GM21381 (cell line): ENCODE measurements around the gene NOS3.

ENCODE experiments used
- ATAC-seq: cut with Tn5 transposase; IDR thresholded peaks from one replicate; pipeline ENCODE4 v1.9.1; 2021; ENCODE audit warnings: mild to moderate bottlenecking, moderate library complexity; ENCODE audit not compliant: unreplicated experiment

The NOS3 gene

DNA sequence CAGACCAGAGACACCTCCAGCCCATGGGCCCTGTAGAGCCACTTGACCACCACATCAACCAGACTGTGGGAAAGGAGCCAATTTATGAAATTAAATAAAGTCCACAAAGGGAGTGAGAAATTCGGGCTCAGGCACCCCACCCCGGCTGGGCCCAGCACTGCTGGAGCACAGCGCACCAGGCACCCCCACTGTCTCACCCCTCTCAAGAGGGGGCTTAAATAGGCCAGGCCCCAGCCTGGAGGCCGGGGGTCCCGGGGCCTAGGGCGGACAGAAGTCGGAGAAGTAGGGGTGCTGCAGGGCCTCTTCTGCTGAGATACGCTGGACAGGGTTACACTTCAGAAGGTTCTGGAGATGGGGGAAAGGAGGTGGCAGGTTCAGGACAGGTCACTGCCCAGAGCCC lies 62.9 kb downstream of the NOS3 start:
- ATAC-seq: no peak

DNA sequence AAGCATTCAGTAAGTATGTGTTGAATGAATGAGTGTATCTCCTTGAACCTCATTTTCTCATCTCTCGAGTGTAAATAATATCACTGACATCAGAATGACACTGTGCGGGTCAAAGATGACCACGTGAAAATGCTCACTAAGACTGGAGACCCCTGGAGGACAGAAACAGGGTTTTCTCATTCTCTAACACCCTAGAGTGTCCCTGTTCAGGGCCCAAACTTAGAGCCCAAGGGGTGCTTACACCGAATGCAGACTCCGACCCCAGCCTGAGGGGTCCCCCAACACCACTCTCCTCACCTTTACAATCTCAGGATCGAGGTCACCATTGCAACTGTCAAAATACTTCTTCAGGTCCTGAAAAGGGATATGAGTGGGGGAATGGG lies 65.5 kb downstream of the NOS3 start:
- ATAC-seq: no peak

DNA sequence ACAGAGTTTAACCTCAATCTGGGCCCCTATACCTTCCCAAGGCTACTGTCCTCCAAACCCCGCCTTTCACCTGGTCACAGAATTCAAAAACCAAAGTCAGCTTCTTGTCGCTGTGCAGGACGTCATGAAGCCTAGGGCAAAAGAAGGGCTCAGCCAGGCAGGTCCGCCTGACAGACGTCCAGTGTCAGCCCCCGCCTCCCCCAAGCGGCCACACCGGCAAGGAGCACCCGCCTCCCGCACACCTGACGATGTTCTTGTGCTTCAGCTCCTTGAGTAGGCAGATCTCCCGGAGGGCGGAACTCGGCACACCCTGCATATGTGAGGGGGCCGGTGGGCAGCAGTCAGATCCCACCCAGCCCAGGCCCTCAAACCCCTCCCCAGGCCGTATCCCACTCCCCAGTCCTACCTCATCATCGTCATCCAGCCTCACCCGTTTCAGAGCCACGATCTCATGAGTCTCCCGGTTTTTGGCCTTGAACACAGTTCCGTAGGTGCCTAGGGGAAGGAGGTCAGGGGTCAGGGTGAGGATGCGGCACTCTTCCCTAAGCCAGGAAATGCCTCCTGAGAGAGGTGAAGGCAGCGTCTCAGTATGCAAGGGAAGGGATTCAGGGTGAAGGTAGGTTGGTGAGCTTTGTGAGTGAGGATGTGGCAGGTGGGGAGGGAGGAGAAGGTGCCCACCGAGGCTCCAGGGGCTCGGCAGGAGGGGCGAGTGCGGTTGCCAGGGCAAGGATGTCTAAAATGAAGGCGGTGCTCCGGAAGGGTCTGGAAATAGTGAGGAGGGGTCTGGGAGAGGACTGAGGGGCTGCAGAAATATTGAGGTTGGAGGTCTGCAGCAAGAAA lies 66.1 kb downstream of the NOS3 start:
- no peak for ATAC-seq

DNA sequence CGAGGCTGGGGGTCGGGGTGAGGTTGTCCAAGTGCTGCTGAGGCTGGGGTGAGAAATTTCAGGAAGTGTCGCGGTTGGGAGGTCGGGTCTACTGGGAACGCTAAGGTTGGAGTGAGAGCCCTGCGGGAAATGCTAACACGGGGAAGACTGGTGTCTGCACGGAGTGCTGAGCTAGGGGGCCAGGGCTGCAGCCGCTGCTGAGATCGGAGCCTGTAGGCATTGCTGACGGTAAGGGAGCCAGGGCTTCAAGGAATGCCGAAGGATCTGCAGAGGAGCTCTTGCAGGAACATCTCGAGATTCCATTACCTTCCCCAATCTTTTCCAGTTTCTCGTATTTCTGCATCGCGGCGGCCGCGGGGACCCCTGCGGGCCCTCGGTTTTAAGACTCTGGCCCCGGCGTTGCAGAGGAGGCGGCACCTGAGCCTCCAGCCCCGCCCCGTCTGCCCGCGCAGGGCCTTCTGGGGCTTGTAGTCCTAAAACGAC lies 66.7 kb downstream of the NOS3 start, which contains the start of gene CDK5:
TSS of gene CDK5 (minus strand) at position 392 of the 483 bp plus-strand sequence. CDS start at position 343, 49 bp downstream.
- ATAC-seq: peak; percentile 7

DNA sequence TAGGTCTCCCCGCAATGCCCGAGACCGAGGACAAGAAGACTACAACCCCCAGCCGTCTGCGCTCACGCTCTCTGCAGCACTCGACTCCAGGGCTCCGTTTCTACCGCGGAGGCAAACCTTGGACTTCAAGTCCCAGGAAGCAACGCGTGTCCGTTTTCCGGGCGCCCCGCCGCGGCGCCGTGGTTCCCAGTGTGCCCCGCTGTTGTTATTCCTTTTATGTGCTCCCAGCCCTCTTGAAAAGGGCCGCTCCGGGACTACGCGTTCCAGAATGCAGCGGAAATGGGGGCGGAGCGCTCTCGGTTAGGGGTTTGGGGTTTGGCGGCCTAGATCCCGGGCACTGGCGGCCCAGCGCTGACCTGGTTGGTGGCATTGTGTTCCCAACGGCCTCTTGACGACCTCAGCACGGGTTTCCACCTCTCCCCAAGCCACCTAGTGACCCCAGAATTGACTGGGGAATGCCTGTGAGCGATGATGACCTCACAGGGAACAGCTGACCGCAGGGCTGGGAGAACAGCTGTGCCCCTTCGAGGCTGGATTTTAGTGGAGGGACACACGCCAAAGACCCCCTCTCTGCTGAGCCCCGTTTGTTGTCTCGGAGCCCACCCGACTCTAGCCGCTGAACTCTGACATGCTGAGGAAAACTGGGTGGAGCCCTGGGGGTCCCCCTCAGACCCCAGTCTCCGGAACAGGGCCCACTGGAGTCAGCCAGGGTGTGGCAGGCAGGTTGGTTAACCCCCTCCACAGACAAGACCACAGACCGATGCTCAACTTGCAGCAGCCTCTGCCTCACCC lies 67.4 kb downstream of the NOS3 start:
- peak; percentile 82 for ATAC-seq

DNA sequence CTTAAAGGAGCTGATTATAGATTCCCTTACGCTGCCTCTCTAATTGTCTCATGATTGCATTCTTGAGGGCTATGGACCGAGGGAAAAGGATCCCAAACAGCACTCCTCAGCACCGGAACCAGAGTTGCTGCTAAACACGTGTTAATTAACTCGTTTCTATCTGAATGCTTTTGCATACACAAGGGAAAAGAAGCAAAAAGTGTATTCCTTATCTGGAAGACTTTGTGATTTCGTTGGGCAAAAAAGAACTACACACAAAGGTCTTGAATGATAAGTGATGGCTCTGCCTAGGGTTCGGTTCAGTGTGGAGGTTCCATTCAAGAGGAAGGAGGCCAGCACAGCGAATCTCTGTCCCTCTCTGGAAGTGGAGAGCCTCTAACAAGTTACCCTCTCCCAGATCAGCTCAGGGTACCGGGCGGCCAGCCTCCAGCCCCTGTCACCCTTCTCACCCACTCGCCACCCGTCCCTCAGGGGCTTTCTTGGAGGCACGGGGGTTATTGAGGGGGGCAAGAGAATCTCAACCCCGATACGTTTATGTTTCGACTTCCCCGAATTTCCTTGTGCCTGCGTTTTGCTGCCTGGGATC lies 68.1 kb downstream of the NOS3 start:
- no peak for ATAC-seq

DNA sequence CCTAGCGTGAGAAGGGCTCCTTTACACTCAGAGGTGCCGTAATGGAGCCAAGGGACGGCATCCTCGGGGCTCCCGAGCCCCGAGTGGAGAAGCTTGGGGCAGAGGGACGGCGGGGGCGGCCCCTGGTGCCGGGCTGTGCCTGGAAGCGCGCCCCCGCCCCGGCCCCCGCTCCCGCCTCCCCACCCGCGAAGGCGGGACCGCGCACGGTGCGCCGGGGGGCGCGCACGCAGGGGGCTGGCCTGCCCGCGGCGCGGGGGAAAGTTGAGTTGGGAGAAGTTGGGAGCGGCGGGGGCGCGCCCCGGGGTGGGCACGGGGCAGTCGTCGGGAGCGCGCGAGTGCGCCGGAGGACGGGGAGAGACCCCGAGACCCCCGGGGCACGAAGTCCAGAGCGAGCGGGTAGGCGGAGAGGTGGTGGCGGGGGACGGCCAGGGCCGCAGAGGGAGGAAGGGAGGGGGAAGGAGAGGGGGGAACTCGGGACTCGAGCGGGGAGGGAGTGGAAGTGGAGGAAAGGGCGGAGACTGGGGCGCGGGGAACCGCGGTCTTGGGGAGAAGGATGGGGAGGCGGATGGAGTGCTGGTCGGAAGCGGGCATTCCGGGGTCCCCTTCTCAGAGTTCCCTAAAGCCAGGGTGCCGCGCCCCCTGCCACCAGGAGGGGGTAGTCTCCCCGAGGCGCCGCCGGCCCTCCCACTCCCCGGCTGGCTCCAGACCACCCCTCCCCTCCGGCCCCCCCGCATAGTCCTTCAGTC lies 68.7 kb downstream of the NOS3 start, which contains the start of gene SLC4A2:
TSS of gene SLC4A2 (plus strand) at position 223 of the 746 bp plus-strand sequence. CDS start 2,399 bp downstream, outside the sequence.
- ATAC-seq: peak; percentile 43

DNA sequence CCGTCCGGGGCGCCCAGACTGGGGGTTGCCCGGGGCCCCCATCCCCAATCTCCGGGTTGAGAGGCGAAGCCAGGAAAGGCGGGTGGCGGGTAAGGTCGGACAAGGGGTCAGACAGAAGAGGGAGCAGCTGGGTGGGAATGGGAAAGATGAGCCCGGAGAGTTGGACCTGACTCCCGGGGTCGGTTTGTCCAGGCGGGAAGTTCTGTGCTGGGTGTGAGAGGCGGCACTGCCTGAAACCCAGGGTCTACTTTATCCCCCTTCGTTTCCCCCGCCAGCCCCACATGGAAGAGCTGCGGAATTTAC lies 69.2 kb downstream of the NOS3 start:
- no peak for ATAC-seq

DNA sequence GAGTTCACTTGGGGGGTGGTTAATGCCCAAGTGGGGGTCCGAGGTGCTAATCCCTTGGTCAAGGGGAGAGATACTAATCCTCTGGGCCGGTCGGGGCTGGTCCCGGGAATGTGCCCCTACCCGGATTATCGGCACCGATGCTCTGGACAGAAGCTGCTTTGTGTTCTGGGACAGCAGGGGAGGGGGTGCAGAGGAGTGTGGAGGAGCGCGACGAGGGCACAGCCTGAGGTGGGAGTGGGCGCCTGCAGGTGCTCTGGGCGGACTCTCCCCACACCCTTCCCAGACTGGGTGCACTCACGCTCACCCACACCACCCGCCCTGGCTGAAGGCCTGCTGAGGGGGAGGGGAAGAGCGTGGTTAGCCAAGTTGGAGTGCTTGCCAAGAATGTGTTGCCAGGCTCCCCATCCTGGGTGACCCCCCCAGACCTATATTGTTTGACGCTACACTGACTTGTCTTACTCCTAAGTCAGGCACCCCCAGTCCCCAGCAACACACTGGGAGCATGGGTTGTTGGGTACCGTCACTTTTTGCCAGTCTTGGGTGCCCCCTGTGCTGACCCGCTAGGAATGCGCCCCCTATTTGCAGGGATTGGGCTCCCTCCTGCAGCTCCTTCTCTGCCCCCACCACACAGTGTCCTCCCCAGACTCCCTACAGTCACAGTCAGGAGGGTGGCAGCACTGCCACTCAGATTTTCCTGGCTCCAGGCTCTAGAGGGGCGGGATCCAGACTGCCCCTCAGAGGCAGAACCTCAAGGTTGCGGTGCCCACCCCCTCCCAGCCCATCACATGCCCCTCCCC lies 69.8 kb downstream of the NOS3 start:
- ATAC-seq: no peak

DNA sequence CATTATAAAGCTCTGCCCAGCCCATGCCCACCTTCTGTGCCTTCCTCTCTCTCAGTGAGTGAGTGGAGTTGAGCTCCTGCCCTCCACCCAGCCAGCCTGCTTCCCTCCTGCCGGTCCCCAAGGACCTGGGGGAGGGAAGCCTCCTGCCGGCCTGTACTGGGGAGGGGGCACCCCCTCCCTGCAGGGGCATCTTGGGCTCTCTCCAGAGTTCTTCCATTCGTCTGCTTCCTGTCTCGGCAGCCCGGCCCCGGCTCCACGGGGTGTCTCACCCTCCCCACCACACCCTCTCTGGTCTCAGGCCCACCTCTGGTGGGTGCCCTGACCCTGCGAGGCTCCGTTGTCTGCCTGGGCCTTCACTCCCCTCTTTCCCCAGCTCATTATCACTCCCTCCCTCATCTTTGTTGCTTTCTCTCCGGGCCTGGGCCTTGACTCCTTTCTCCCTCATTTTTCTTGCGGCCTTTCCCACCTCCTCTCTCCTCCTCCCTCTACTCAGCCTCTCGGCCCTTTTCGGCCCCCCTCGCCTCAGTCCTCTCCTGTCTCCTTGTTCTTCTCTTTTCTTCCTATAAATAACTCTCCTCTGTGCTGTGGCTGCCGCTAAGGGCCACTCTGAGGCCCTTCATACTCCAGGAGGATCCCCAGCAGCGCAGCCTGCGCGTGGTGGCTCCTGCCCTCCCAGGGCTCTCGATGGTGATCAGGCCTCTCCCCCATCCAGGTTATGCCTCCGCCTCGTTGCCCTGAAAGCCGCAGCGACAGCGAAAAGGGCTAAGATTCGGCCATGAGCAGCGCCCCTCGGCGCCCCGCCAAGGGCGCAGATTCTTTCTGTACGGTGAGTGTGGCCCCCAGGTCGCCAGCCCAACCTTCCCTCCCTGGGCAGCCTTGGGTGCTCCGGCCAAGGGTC lies 70.6 kb downstream of the NOS3 start:
- ATAC-seq: no peak

DNA sequence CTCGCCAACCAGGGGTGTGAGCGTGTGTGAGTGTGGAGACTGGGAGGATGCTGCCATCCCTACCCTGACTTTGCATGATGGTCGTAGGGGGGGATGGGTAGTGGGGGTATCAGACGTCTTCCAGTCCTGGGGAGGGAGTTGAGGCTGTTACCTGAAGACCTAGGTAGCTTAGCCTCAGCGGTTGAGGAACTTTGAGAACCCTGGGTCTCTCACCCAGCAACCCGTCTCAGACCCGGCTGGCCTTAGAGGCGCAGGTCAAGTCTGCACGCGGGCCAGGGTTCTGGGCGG lies 71.2 kb downstream of the NOS3 start:
- ATAC-seq: no peak

DNA sequence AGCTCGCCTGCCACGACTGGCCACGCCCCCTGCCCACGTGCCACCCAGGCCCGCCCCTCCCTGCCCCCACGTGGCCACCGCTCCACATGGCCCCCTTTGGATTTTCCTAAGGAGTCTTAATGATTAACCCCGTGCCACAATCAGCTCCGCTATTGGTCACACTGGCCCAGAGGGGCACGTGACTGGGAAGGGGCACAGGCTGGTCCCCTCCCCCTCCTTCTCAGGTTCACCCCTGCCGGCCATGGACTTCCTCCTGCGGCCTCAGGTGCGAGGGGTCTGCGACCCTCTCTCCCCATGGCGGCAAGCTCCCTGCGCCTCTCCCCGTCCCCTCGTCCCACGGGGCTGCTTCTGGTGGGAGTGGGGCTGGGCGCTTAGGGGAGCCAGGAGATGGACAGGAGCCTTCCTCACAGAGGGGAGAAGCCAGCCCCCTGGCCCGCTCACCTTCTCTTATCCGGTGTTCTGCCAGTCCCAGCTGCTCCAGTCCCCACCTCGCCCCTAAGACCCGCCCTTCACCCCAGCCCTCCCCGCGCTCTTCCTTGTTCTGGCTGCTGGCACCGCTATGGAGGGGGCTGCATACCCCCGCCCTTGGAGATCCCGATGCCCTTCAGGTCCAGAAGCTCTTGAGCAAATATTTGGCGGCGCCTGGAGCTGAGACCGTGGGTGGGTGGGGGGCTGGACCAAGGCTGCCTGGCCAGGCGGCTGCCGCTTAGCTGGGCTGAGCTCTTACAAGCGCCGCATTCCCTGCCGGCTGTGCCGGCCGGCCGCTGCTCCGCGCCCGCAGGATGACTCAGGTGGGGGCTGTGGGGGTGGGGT lies 71.8 kb downstream of the NOS3 start:
- no peak for ATAC-seq

DNA sequence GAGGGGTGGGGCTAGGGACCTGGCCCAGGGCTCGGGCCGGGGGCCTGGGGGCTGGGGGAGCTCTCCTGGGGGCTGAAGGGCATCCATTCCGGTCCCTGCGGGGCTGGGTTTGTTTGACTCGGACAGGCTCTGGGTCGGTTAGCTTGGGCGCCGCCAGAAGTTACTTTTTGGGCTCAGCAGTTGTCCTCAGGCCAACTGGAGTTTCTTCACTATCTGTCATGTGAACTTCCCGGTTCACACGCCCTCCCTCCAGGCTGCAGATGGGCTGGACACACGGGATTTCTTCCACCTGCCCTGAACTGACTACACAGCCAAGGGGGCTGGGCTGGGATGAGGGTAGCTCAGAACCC lies 72.4 kb downstream of the NOS3 start:
- no peak for ATAC-seq
